H4 (cell line): ENCODE measurements around the gene CLEC7A. TPM values are rescaled to one million over a fixed set of nuclear protein-coding genes. Genes with fewer than 3 reads are reported as not detected.

Experiments
- DNase-seq: peaks from one replicate; pipeline ENCODE4 v3.0.0-alpha.2; 2015; ENCODE audit warnings: low spot score
- total RNA-seq: library from RNA; depleted of rRNA; stranded (reverse); fragments of >200 nt; shearing (Covaris generic); gene quantifications from 2 replicates; pipeline ENCODE4 v1.2.3, GENCODE V29; 2014

The CLEC7A gene
- total RNA-seq, 1 experiment from 2014 or later = 0.87 TPM

- DNase-seq = peak; percentile 83
These were observed 10.0 kb upstream of the CLEC7A start for GRCh38 chr12:10140001-10140400.

- no peak for DNase-seq
These were observed 6.7 kb upstream of the CLEC7A start for GRCh38 chr12:10136637-10137205.

- DNase-seq = no peak
These were observed 5.1 kb upstream of the CLEC7A start for GRCh38 chr12:10135126-10135525.

GRCh38 chr12:10132850-10133370, 2.9 kb upstream of the CLEC7A start:
- no peak for DNase-seq

- DNase-seq = no peak
These were observed 1.2 kb upstream of the CLEC7A start for GRCh38 chr12:10131111-10131690.

- no peak for DNase-seq
These were observed 1.3 kb downstream of the CLEC7A start for GRCh38 chr12:10128687-10129086.

GRCh38 chr12:10126413-10126812, 3.6 kb downstream of the CLEC7A start:
- no peak for DNase-seq

GRCh38 chr12:10122689-10123088, 7.3 kb downstream of the CLEC7A start:
- no peak for DNase-seq

GRCh38 chr12:10121278-10121677, 8.7 kb downstream of the CLEC7A start:
- DNase-seq = no peak

GRCh38 chr12:10119066-10119465, 10.9 kb downstream of the CLEC7A start:
- DNase-seq = no peak

GRCh38 chr12:10115890-10116289, 14.1 kb downstream of the CLEC7A start:
- DNase-seq = no peak

- no peak for DNase-seq
These were observed 14.7 kb downstream of the CLEC7A start for GRCh38 chr12:10115311-10115710.

GRCh38 chr12:10113920-10114319, 16.1 kb downstream of the CLEC7A start:
- no peak for DNase-seq

GRCh38 chr12:10113075-10113474, 16.9 kb downstream of the CLEC7A start:
- no peak for DNase-seq

- DNase-seq = no peak
These were observed 18.5 kb downstream of the CLEC7A start for GRCh38 chr12:10111451-10111850.

GRCh38 chr12:10110256-10110844, 19.6 kb downstream of the CLEC7A start:
- DNase-seq = no peak

GRCh38 chr12:10102322-10102721, 27.7 kb downstream of the CLEC7A start:
- no peak for DNase-seq

GRCh38 chr12:10101648-10102220, 28.3 kb downstream of the CLEC7A start:
- peak; percentile 63 for DNase-seq

GRCh38 chr12:10101042-10101579, 28.9 kb downstream of the CLEC7A start:
- peak; percentile 73 for DNase-seq

GRCh38 chr12:10098791-10099190, 31.2 kb downstream of the CLEC7A start, which contains the start of gene CLEC1A:
Gene CLEC1A, minus strand, starts transcription at chr12:10098985. Its CDS starts 63 bp downstream, at chr12:10098922.
- DNase-seq = peak; percentile 13

GRCh38 chr12:10097521-10097920, 32.5 kb downstream of the CLEC7A start:
- peak; percentile 48 for DNase-seq

GRCh38 chr12:10095971-10096370, 34.0 kb downstream of the CLEC7A start:
- DNase-seq = no peak
